K562 (cell line): ENCODE data around the gene ZNF853. TPM values are rescaled to one million over a fixed set of nuclear protein-coding genes. Genes with fewer than 3 reads are reported as not detected.

ENCODE experiments used
- ATAC-seq: fragments of 200-7000 bp; cut with Tn5 transposase; 3 replicates; pipeline ENCODE4 v1.9.1; 2020; ENCODE audit warnings: moderate library complexity
- BruUV-seq: library from RNA; stranded (reverse); fragments of 400-500 nt; replicated peaks from 2 replicates; lab custom pipeline; 2021; lab: Mats Ljungman, UMichigan
- CTCF ChIA-PET: fragments of 300-600 bp; formaldehyde crosslinking; extraction: SDS; loops from one replicate; lab custom pipeline; 2021; ENCODE audit warnings: low intra/inter-chr PET ratio; lab: Yijun Ruan, JAX
- POLR2A ChIA-PET: fragments of 300-600, 350-650 bp; sonication (Branson Sonifier 250); formaldehyde crosslinking; extraction: SDS; loops from one replicate; lab custom pipeline; 2021; ENCODE audit warnings: antibody characterized with exemption, inconsistent platforms; lab: Yijun Ruan, JAX
- DNase-seq, 4 experiments: peaks; one replicate each; pipeline versions ENCODE4 v3.0.0 to v3.0.0-alpha.2; 2011 to 2018; ENCODE audit warnings: low spot score in 3 of 4, mixed read lengths in 3 of 4; ENCODE audit errors: extremely low read depth in 1 of 4
- FAIRE-seq: peaks from 2 replicates; lab custom pipeline; 2011; peaks lifted over from hg19 to GRCh38; lab: Jason Lieb, UNC
- H2AFZ ChIP-seq: 2 replicates; pipeline ENCODE4 v1.6.0; 2011; ENCODE audit warnings: low read depth, low read length, control low read depth, inconsistent platforms
- H3K27ac ChIP-seq: fragments of 200-600 bp; 3 replicates; pipeline ENCODE4 v1.8.0; 2011; ENCODE audit warnings: low read depth, mild to moderate bottlenecking, control low read depth, inconsistent platforms, low read length, moderate library complexity, mixed read lengths; ENCODE audit errors: extremely low read depth
- H3K27me3 ChIP-seq, 2 experiments: fragments of 300-600 bp in 1 of 2; 2 replicates in 1 of 2; 3 replicates in 1 of 2; pipeline versions ENCODE4 v1.6.0 to v1.8.0; 2011; ENCODE audit warnings: inconsistent platforms in 2 of 2, low read length in 2 of 2, mild to moderate bottlenecking in 1 of 2, mixed read lengths in 1 of 2, moderate library complexity in 1 of 2; ENCODE audit not compliant: control insufficient read depth in 2 of 2, insufficient read depth in 2 of 2
- H3K36me3 ChIP-seq: fragments of 300-600 bp; 3 replicates; pipeline ENCODE4 v1.8.0; 2011; ENCODE audit warnings: mild to moderate bottlenecking, low read length, inconsistent platforms; ENCODE audit not compliant: control insufficient read depth, insufficient read depth
- H3K4me1 ChIP-seq, 2 experiments: fragments of 200-600 bp in 1 of 2; replicated peaks in 1 of 2; 2 replicates in 1 of 2; 3 replicates in 1 of 2; pipeline versions ENCODE4 v1.5.1 to v1.8.0; 2011; ENCODE audit warnings: inconsistent platforms in 2 of 2, low read length in 2 of 2, mild to moderate bottlenecking in 1 of 2, mixed read lengths in 1 of 2, moderate library complexity in 1 of 2; ENCODE audit not compliant: control insufficient read depth in 2 of 2, insufficient read depth in 2 of 2
- H3K4me2 ChIP-seq: 2 replicates; pipeline ENCODE4 v1.6.1; 2011; ENCODE audit warnings: low read length, control low read depth, inconsistent platforms, mixed read lengths; ENCODE audit not compliant: insufficient read depth
- H3K4me3 ChIP-seq: fragments of 200-600 bp; sonication (generic), shearing (Covaris generic); 2 replicates; pipeline ENCODE4 v1.5.1; 2016; ENCODE audit warnings: control low read depth, inconsistent platforms
- H3K79me2 ChIP-seq: fragments of 200-600 bp; 3 replicates; pipeline ENCODE4 v1.8.0; 2011; ENCODE audit warnings: low read length, inconsistent platforms; ENCODE audit not compliant: control insufficient read depth, insufficient read depth
- H3K9ac ChIP-seq, 2 experiments: 2 replicates each; pipeline versions ENCODE4 v1.6.0 to v1.6.1; 2011; ENCODE audit warnings: low read depth in 2 of 2, low read length in 2 of 2, control low read depth in 1 of 2, inconsistent platforms in 1 of 2, mild to moderate bottlenecking in 1 of 2, mixed read lengths in 1 of 2; ENCODE audit not compliant: insufficient read depth in 1 of 2
- H3K9me1 ChIP-seq: one replicate; pipeline ENCODE4 v1.6.0; 2011; ENCODE audit warnings: inconsistent platforms, mild to moderate bottlenecking, low read length, moderate library complexity; ENCODE audit not compliant: control insufficient read depth, insufficient read depth
- H3K9me3 ChIP-seq: replicated peaks from 2 replicates; pipeline ENCODE4 v1.5.1; 2011; ENCODE audit warnings: low read depth, low read length, inconsistent platforms; ENCODE audit not compliant: control insufficient read depth, insufficient read depth
- H4K20me1 ChIP-seq: replicated peaks from 2 replicates; pipeline ENCODE4 v1.6.1; 2011; ENCODE audit warnings: low read length, inconsistent platforms, mixed read lengths; ENCODE audit not compliant: control insufficient read depth, insufficient read depth
- BHLHE40 ChIP-seq: IDR thresholded peaks from 2 replicates; pipeline ENCODE4 v1.6.1; 2011; ENCODE audit warnings: low read length, improper control_type of control experiment
- FOXP1 ChIP-seq: sonication (generic); formaldehyde crosslinking; IDR thresholded peaks from 2 replicates; pipeline ENCODE4 v1.8.0; 2022; ENCODE audit warnings: mild to moderate bottlenecking, missing genetic modification reagents
- GABPA ChIP-seq: fragments of 200-800 bp; sonication (Bioruptor generic); conservative IDR thresholded peaks from 2 replicates; pipeline ENCODE4 v1.6.1; 2016; ENCODE audit warnings: low read depth, missing genetic modification characterization, missing compliant biosample characterization
- HDAC6 ChIP-seq: IDR thresholded peaks from 2 replicates; pipeline ENCODE4 v1.6.1; 2012; ENCODE audit warnings: low read depth, mild to moderate bottlenecking, control low read depth, inconsistent platforms, low read length, moderate library complexity
- KAT2B ChIP-seq: IDR thresholded peaks from one replicate; pipeline ENCODE4 v1.6.1; 2012; ENCODE audit warnings: low read depth, mild to moderate bottlenecking, control low read depth, inconsistent platforms, low read length, moderate library complexity
- MAZ ChIP-seq, 2 experiments: fragments of 450-650 bp in 1 of 2; sonication (generic) in 1 of 2; formaldehyde crosslinking; IDR thresholded peaks in 1 of 2; conservative IDR thresholded peaks in 1 of 2; 2 replicates each; pipeline versions ENCODE4 v1.4.0 to v1.5.0; 2020; ENCODE audit warnings: mild to moderate bottlenecking in 1 of 2, missing genetic modification reagents in 1 of 2
- PCBP1 ChIP-seq: fragments of 200-400 bp; formaldehyde crosslinking; IDR thresholded peaks from 2 replicates; pipeline ENCODE4 v1.6.1; 2018; ENCODE audit warnings: mild to moderate bottlenecking, low read depth, low read length; ENCODE audit not compliant: poor library complexity, severe bottlenecking
- POLR2G ChIP-seq: fragments of 200-400 bp; formaldehyde crosslinking; IDR thresholded peaks from 2 replicates; pipeline ENCODE4 v1.6.1; 2017; ENCODE audit warnings: low read depth, mild to moderate bottlenecking, antibody characterized with exemption, low read length, moderate library complexity
- PURB ChIP-seq: sonication (generic); formaldehyde crosslinking; IDR thresholded peaks from 2 replicates; pipeline ENCODE4 v1.9.0; 2021; ENCODE audit warnings: low read depth, mild to moderate bottlenecking, missing genetic modification reagents
- RCOR1 ChIP-seq, 2 experiments: IDR thresholded peaks; 2 replicates each; pipeline ENCODE4 v1.6.1; 2012; ENCODE audit warnings: low read depth in 2 of 2, low read length in 2 of 2, borderline replicate concordance in 1 of 2, improper control_type of control experiment in 1 of 2
- SRSF9 ChIP-seq: fragments of 200-400 bp; formaldehyde crosslinking; IDR thresholded peaks from 2 replicates; pipeline ENCODE4 v1.6.1; 2017; ENCODE audit warnings: low read depth, low read length, borderline replicate concordance
- WGBS: fragments of 100-300 bp; shearing (Covaris generic); methylation state at CpG from one replicate; pipeline ENCODE4 v1.1.6; 2016; ENCODE audit warnings: low coverage, mixed read lengths; ENCODE audit not compliant: insufficient coverage; ENCODE audit errors: missing lambda C conversion rate; 5-methylcytosine and 5-hydroxymethylcytosine counted together
- in situ Hi-C: fragments of 300-500 bp; cut with MboI; formaldehyde crosslinking; loops from 4 replicates; pipeline ENCODE4 v1.15.0; 2018; ENCODE audit warnings: inconsistent platforms, mixed read lengths
- intact Hi-C: fragments of 100-400 bp; cut with micrococcal nuclease; formaldehyde crosslinking; loops from 2 replicates; pipeline ENCODE4 v1.14.2; 2022
- polyA plus RNA-seq, 8 experiments: library from polyadenylated mRNA; depleted of rRNA in 4 of 8; stranded (reverse) in 5 of 8; unstranded in 3 of 8; fragments of >200 nt; fragmentation: Nextera tagmentation in 2 of 8; fragmentation: Illumina TruSeq in 1 of 8; extraction: Ambion mirVana in 2 of 8; extraction: Trizol in 1 of 8; gene quantifications; 2 replicates each; pipeline versions ENCODE4 v1.2.1 to v1.2.3, GENCODE V29; 2011 to 2014; ENCODE audit warnings: inconsistent platforms in 1 of 8, missing spikeins in 1 of 8
- total RNA-seq, 7 experiments: library from RNA; depleted of rRNA in 6 of 7; stranded (reverse); fragments of >200 nt in 6 of 7; fragmentation: Illumina TruSeq in 2 of 7; extraction: Trizol in 2 of 7; gene quantifications; 2 replicates each; pipeline versions ENCODE4 v1.2.1 to v1.2.3, GENCODE V29; 2011 to 2021; ENCODE audit warnings: low replicate concordance in 1 of 7
- TF ChIP-seq, protein P1 (sequence below), 2 experiments: fragments of 450-650 bp; conservative IDR thresholded peaks; 2 replicates each; pipeline ENCODE4 v1.6.1; 2017; ENCODE audit warnings: mild to moderate bottlenecking in 2 of 2, moderate library complexity in 2 of 2
- TF ChIP-seq, protein P2 (sequence below): fragments of 450-650 bp; IDR thresholded peaks from 2 replicates; pipeline ENCODE4 v1.6.1; 2016; ENCODE audit warnings: borderline replicate concordance
- TF ChIP-seq, protein P3 (sequence below): fragments of 250-450 bp; sonication (Bioruptor Pico); IDR thresholded peaks from 2 replicates; pipeline ENCODE4 v1.5.1; 2021; ENCODE audit warnings: mild to moderate bottlenecking

Gene ZNF853
- total and polyA plus RNA-seq, 9 of the 15 experiments (the other 6 are each of a cell fraction or from before 2014, with no cell fraction given), result 0.03 TPM; not detected in 8

DNA sequence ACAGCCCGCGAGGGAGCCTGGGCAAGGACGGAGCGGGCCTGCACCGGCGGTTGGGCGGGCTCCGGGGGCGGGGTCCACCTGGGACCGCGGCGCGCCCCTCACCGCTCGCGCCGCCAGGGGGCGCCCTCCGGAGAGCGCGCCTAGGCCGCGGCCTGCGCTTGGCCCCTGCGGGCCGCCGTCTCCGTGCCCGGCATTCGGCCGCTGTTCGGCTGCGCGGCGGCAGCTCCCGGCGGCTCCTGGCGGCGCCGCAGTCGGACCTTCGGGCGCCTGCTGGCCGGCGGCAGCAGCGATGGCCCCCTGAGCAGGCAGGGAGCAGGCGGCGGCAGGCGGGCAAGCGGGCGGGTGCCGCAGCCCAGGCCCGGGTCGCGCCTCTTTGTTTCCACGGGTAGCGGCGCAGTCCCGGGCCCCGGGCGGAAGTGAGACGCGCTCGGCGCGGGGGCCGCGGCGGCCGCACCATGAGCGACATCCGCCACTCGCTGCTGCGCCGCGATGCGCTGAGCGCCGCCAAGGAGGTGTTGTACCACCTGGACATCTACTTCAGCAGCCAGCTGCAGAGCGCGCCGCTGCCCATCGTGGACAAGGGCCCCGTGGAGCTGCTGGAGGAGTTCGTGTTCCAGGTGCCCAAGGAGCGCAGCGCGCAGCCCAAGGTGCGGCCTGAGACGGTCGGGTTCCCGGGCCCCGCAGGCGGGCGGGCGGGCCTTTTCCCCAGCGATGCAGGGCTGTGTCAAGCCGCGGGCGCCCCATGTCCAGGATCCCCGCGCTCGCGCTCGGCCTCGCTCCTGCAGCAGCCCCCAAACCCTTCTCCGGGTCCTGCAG, 25.4 kb upstream of the ZNF853 start, which contains the start of gene INTS15:
Gene INTS15 (plus strand): TSS at position 193 of the 816 bp plus-strand sequence. CDS start 263 bp downstream, at position 456.
- ATAC-seq (peak; percentile 90), DNase-seq (peak; percentile 89 to 94 (median 92)), FAIRE-seq (no peak)
- Histone ChIP-seq H2AFZ (peak within 1 kb of the TSS; percentile 97), H3K79me2 (peaks cover 16% of the 10 kb centered on the region), H3K4me3 (peak within 1 kb of the TSS; percentile 98), H3K36me3 (peaks cover 64% of the 10 kb centered on the region), H3K9me1 (peaks cover 5% of the 10 kb centered on the region), H3K27me3 (no peaks in the 10 kb centered on the region), H3K4me1 (peaks cover 7 to 16% of the 10 kb centered on the region in 2 experiments), H3K9me3 (no peaks in the 10 kb centered on the region), H4K20me1 (no peaks in the 10 kb centered on the region), H3K27ac (peak within 1 kb of the TSS; percentile 80), H3K9ac (peak within 1 kb of the TSS; percentile 76 to 99; a peak in 3 of 4 replicates), H3K4me2 (peak within 1 kb of the TSS; percentile 96)
- ChIA-PET CTCF (interaction anchor here (0.6 to 0.7 kb wide), 3 partner anchors 48 to 272 kb away, joined by 3 to 5 read pairs (median 3); no protein-coding TSS in a partner anchor), POLR2A (interaction anchor here (0.5 to 2.7 kb wide), 10 partner anchors 11 to 213 kb away, joined by 3 to 19 read pairs (median 4); partner anchors contain the start of gene ZDHHC4)
- 0% methylated on average over 36 of the region's 107 CpGs for WGBS
- intact Hi-C loops (no loop called here), in situ Hi-C loops (no loop called here)
- BruUV-seq, result no TSS peak
- TF ChIP-seq, protein P1, sequence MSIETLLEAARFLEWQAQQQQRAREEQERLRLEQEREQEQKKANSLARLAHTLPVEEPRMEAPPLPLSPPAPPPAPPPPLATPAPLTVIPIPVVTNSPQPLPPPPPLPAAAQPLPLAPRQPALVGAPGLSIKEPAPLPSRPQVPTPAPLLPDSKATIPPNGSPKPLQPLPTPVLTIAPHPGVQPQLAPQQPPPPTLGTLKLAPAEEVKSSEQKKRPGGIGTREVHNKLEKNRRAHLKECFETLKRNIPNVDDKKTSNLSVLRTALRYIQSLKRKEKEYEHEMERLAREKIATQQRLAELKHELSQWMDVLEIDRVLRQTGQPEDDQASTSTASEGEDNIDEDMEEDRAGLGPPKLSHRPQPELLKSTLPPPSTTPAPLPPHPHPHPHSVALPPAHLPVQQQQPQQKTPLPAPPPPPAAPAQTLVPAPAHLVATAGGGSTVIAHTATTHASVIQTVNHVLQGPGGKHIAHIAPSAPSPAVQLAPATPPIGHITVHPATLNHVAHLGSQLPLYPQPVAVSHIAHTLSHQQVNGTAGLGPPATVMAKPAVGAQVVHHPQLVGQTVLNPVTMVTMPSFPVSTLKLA (conservative IDR thresholded peaks at IDR 0.05), result peak in 1 of 2 experiments; percentile 62; a peak in 1 of 4 replicates
- TF ChIP-seq GABPA (tag) (peak; percentile 92), HDAC6 (peak; percentile 10; the same call in 1 of the 2 replicates), KAT2B (no peak), BHLHE40 (peak; percentile 42; the same call in 1 of the 2 replicates), PURB (CRISPR knock-in tag) (no peak), PCBP1 (peak; percentile 35), FOXP1 (CRISPR knock-in tag) (0 out of 2 replicates have a peak, but pooled peaks have one; percentile 32), POLR2G (peak; percentile 94), SRSF9 (no peak), MAZ (CRISPR knock-in tag; conservative IDR thresholded peaks at IDR 0.05 in 1 of 2, IDR thresholded peaks at IDR 0.05 in 1 of 2) (peak; percentile 41 to 85), RCOR1 (IDR thresholded peaks at IDR 0.05; ENCODE audit: borderline replicate concordance in 1 of 2, low read depth in 2 of 2, low read length in 2 of 2) (peak in 1 of 2 experiments; percentile 37; a peak in 1 of 4 replicates)
- TF ChIP-seq, protein P2, sequence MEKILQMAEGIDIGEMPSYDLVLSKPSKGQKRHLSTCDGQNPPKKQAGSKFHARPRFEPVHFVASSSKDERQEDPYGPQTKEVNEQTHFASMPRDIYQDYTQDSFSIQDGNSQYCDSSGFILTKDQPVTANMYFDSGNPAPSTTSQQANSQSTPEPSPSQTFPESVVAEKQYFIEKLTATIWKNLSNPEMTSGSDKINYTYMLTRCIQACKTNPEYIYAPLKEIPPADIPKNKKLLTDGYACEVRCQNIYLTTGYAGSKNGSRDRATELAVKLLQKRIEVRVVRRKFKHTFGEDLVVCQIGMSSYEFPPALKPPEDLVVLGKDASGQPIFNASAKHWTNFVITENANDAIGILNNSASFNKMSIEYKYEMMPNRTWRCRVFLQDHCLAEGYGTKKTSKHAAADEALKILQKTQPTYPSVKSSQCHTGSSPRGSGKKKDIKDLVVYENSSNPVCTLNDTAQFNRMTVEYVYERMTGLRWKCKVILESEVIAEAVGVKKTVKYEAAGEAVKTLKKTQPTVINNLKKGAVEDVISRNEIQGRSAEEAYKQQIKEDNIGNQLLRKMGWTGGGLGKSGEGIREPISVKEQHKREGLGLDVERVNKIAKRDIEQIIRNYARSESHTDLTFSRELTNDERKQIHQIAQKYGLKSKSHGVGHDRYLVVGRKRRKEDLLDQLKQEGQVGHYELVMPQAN, result peak; percentile 78; the same call in 1 of the 2 replicates
- TF ChIP-seq, protein P3, sequence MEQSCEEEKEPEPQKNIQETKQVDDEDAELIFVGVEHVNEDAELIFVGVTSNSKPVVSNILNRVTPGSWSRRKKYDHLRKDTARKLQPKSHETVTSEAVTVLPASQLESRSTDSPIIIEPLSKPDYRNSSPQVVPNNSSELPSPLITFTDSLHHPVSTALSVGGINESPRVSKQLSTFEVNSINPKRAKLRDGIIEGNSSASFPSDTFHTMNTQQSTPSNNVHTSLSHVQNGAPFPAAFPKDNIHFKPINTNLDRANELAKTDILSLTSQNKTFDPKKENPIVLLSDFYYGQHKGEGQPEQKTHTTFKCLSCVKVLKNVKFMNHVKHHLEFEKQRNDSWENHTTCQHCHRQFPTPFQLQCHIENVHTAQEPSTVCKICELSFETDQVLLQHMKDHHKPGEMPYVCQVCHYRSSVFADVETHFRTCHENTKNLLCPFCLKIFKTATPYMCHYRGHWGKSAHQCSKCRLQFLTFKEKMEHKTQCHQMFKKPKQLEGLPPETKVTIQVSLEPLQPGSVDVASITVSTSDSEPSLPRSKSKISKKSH (CRISPR knock-in tag), result 0 out of 2 replicates have a peak, but pooled peaks have one; percentile 30
